ENCODE data around the gene FNDC8. TPM values are rescaled to one million over a fixed set of nuclear protein-coding genes. Genes with fewer than 3 reads are reported as not detected.
A peak's percentile ranks its signal among the peaks of the same experiment; 100 is the strongest.

FNDC8 gene
- total and polyA plus RNA-seq, 2 of the 8 experiments (the other 6 are each of a cell fraction or from before 2014, with no cell fraction given): not detected

DNA sequence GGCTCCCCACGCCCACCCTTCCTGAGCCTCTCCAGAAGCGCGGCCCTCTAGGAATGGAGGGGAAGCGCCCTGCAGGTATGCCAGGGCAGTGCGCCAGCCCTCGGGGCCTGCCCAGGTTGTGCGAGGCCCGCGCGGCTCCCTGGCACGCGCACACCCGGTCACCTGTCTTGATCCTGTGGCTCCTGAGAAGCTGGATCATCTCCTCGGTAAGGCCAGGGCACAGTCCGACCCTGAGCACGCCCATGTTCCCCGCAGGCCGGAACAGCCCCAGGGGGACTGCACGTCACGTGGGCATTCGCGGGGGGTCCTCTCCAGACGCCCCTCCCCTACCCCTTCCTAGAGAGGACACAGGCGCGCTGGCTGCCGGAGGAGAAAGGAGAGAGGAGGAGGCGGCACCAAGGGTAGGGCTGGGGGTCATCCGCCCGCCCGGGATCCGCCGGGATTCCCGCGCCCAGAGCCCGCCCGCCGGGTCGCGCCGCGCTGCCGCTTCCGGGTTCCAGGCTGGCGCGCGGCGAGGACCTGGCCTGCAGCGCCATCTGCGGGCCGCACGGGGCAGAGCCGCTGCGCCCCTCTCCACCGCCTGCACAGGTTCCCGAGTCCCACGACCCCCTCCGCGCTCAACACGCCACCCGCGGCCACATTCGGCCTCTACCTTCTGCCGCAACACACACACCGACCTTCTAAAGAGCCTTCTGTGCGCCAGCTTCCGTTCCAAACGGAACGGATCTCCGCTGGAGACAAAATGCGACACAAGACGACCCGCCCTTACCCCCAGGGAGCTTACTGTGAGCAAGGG, 1.8 kb upstream of the FNDC8 start, which contains the start of gene RAD51D (continued):
- TF ChIP-seq SP4 (IDR thresholded peaks at IDR 0.05; ENCODE audit: low read length): no peak
- peak; percentile 92 for TF ChIP-seq KDM4A (IDR thresholded peaks at IDR 0.05; ENCODE audit: low read depth, low read length, severe bottlenecking)
- peak; percentile 11; the same call in 1 of the 2 replicates for TF ChIP-seq SRF (IDR thresholded peaks at IDR 0.05; ENCODE audit: low read depth, low read length)
- TF ChIP-seq EGR1 (IDR thresholded peaks at IDR 0.05; ENCODE audit: borderline replicate concordance, low read depth, low read length): no peak
- TF ChIP-seq EZH2 (IDR thresholded peaks at IDR 0.05; ENCODE audit: low read depth, low read length, severe bottlenecking): no peak
